GM19463 (cell line): Measurements from ENCODE around the gene THOC1.

ENCODE experiments used
- ATAC-seq: cut with Tn5 transposase; IDR thresholded peaks from one replicate; pipeline ENCODE4 v1.9.1; 2021; ENCODE audit warnings: mild to moderate bottlenecking, moderate library complexity; ENCODE audit not compliant: unreplicated experiment

The THOC1 gene

DNA sequence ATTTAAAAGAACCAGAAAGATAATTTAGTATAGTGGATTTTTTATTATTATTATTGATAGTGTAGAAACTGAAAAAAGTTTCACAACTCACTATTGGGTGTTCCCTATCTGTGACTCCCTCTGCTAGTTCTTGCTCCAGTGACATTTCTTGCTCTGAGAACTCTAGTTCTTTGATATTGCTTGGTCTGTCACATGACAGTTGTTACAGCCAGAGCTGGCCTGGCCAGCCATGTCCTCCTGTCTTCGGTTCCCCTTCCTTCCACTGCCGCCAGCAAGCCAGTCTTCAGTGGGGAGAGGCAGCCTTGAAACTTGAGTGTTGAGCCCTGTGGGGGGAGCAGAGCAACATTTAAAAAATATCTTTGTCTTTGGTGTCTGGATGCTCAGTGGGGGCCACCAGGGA is 7.6 kb upstream of the THOC1 start:
- ATAC-seq: no peak

DNA sequence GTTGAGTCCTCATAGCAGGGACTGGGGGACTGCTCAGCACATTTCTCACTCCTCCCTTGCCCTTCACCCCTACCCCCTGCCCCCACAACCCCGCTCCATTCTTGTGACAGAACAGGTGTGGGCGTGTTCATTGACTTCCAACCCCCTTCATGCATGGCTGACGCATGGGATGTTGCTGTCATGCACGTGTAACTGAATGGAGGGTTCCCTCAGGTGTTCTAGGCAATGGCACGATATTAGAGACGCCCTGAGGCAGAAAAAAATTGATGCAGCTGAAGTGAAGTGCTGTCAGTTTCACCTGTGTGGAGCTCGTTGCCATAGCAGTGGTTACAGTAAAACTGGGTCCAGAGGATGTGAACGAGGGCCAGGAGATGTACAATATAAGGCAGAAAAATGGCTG is 6.5 kb upstream of the THOC1 start:
- ATAC-seq: no peak

DNA sequence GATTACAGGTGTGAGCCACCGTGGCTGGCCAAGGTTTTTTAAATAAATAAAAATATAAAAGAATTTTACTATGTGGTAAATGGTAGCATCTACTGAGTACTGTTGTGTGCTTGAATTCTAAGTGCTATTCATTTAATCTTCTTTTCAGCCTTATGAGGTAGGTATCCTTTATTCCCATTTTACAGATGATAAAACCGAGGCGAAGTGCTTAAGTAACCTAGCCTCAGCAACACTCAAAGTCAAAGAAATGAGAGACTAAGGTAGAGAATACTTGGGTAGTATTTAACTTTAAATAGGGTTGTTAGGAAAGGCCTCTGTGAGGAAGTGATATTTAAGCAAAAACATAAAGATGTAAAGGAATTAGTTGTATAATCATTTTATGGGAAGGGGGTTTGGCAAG is 5.7 kb upstream of the THOC1 start:
- ATAC-seq: no peak

DNA sequence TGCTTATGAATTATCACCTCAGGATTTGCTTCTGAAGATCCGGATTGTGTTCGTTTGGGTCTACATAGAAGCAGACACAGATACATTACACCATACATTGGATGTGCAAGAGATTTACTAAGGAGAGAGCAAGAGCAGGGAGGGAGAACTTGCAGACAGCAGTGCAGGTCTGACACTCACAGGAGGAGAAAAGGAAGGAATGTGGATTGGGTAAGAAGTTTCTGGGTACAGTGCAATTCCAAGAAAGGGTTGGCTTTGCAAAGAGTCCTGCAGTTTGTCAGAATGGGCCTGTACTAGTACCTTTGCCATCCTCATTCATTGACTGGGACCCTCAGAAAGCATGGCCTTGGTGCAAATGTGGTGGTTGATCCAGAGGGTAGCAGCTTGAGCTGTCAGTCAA is 4.8 kb upstream of the THOC1 start:
- no peak for ATAC-seq

DNA sequence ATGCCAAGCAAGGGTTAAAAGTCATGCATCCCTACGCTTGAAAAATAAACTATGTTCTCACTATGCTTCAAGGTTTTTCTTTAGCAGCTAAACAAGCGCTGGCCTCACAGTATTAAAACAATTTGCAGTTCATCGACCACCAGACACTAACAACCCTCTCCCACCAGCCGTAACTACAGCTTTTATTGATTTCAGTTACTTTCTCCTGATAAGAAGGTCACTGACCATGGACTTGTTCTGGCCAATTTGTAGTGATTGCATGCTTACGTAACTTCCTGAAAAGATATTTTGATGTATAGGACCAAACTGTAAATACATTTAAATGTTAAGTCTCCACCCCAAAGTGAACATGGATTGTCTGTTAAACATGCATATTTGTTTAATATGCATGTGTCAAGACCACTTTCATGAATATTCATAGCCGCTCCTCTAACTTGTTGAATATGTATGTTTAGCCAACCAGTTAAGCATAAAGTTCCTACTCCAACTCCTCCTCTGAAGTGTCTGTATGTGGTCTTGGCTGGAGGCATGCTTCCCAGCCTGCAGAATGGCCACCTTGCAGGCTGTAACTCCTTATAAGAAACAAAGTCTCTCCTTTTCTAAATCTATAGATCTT is 1.7 kb upstream of the THOC1 start:
- no peak for ATAC-seq

DNA sequence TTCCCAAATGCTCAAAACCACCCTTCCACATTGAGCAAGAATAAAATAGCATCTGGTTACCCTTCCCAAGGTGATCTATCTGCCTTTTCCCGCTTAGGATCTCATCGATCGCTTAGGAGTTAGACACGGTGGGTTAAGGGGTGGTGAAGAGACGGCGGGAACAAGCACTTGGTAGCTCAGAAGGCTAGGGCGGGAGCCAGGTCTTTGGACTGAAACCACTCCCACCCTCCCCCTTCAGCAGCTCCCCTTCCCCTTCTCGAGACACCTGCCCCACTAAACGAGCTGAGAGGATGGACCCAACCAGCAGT is 513 bp downstream of the THOC1 start:
- ATAC-seq: peak; percentile 28

DNA sequence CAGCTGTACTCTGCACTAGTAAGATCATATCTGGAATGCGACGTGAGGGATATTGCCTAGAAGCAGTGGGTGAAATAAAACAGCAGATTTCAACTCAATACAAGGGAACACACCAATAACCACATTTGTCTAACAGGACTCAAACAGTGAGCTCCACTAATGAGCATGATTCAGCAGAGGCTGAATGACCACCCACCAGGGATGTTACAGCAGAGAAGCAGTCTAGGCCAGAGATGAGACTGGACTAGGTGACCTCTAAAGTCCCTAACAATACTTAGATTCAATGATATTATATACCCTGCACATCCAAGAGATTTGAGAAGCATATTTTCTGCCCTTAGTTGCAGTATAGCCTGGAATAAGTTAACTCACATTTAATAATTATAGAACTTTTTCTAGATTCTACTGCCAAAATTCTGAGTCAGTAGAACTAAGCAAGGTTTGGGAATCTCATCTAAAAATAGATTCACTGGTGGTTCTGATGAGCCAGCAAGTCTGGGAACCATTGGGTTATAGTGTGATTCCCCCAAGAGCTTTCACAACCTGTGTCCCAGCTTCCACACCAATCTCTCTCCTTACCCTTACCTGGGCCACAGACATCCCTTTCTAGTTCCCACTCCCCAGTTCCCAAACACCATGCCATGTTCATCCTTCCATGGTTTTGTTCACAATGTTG is 6.3 kb downstream of the THOC1 start:
- no peak for ATAC-seq

DNA sequence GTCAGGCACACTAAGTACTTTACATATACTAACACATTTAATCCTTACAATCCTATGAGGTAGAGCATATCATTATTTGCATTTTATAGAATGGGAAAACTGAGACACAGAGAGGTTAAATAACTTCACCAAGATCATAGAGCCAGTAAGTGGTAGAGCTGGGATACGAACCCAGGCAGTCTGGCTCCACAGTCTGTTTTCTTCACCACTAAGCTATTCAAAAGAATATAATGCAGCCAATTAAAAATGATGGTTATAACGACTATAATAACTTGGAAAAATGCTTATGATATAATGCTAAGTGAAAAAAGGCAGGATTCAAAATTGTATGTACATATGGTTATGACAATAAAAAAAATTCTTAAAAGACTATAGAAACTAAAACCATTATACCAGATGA is 7.3 kb downstream of the THOC1 start:
- ATAC-seq: no peak

DNA sequence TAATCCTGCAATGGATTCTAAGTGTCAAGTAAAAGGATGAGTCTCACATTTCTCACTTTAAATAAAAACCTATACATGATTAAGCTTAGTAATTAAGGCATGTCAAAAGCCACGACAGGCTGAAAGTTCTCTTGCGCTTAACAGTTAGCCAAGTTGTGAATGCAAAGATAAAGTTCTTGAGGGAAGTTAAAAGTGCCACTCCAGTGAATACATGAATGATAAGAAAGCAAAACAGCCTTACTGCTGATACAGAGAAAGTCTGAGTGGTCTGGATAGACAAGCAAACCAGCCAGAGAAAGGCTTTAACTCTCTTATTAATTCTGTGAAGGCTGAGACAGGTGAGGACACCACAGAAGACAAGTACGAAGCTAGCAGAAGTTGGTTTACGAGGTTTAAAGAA is 12.7 kb downstream of the THOC1 start:
- no peak for ATAC-seq

DNA sequence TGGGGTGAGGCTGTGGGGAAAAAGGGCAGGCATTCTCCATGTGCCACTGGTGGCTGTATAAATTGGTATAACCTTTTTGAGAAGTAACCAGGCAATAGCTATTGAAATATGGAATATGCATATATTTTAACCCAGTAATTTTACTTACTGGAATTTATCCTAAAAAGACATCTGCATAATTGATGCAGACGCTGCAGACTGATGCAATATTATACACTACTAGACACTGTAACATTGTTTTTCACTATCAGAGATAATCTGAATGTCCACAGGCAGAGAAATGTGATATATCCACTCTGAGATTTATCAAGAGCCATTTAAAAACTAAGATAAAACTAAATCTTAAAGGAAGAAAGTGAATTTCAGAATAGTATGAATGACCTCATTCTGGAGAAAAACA is 14.7 kb downstream of the THOC1 start:
- ATAC-seq: no peak

DNA sequence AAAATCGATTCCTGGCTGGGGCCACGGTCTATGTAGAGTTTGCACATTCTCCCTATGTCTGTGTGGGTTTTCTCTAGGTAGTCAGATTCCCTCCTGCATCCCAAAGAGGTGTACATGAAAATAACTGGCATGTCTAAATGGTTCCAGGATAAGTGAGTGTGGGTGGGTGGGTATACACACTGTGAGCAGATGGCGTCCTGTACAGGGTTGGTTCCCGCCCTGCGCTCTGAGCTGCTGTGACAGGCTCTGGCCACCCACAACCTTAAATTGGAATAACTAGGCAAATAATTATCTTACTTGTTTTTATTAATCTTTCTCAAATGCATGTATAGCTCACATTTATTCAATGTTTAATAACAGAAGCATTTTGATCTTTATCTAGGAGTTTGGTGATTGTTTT is 16.3 kb downstream of the THOC1 start:
- no peak for ATAC-seq

DNA sequence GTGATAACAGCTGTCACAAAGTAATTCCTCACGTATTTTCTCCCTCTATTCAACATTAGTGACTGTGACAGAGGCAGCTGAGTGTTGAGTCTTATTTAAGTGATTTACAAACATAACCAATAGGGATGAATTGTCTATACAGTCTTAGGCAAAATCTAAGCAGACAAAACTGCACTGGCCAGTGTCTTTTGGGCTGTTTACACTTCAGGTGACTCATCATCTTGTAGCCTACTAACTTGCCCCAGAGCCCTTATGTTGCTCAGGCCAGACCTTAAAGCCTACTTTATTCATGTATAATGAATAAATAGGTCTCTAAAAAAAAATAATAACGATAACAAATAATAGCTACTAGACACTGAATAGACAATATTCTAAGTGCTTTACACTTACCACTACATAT is 17.2 kb downstream of the THOC1 start:
- ATAC-seq: no peak

DNA sequence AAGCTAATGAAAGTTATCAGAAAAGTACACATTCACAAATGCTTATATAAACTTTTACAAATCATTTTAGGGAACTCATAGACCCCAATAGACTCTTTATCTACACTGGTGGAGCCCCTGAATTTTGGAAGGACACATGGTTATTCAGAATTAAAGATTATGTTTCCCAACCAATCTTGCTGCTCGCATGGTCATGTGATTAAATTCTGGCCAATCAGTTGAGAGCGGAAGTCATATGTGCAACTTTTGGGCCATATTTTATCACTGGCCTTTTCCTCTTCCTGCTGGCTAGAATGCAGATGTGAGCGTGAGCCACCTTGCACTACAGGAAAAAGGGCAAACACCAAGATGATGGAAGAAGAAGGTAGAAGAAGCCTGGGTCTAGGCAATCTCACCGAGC is 19.8 kb downstream of the THOC1 start:
- ATAC-seq: no peak

DNA sequence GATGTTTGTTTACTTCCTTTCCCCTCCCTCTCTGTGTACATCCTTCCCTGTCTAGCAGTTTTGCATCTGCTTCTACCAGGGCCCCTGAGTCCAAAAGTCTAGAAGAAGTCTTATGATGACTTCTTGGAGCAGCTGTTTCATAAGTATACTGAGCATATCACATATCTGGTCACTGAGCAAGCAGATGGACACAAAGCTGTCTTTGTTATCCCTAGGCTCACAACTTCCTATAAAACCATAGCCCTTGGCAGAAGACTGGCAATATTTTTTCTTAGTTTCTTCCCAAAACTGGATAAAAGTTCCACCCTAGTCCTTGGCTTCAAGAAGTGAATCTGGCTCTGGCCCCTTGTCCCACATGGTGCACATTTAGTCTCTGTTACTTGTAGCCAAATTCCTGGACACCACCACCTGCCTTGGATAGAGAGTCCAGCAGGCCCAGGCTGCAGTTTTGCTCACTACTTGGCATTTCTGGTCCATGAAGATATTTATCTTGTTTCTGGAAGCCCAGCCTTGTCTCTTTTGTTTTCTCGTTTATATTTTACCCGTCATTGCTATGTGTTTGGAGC is 22.5 kb downstream of the THOC1 start:
- no peak for ATAC-seq

DNA sequence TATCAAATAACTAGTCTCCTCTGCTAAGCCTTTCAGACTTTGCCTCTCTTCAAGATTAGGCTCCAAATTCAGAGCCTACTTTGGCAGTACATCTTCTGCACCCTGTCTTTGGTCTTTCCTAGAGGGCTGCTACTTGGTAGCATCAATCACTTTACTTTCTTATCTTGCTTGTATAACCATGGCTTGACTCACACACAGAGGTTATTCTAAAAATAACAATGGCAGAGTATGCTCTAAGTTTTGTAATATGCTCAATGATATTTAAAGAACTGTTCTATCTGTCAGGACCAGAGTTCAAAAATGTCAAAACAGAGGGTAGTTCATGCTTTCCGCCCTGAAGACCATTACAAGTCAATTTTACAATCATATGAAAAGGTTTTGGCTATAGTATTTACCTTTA is 27.7 kb downstream of the THOC1 start:
- no peak for ATAC-seq

DNA sequence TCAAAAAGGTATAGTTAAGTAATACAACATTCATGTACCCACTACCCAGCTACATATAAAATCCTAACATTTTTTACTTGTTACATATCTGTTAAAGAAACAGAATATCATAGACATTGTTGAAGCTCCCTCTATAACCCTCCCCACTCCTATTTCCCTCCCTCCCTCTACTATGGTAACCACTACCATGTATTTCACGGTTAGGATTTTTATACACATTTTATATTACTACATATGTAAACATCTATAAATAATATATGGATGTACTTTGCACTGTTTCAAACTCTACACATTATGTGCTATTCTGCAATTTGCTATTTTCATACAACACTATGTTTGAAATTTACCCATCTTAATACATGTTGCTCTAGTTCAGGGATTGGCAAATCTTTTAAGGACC is 36.3 kb downstream of the THOC1 start:
- ATAC-seq: no peak

DNA sequence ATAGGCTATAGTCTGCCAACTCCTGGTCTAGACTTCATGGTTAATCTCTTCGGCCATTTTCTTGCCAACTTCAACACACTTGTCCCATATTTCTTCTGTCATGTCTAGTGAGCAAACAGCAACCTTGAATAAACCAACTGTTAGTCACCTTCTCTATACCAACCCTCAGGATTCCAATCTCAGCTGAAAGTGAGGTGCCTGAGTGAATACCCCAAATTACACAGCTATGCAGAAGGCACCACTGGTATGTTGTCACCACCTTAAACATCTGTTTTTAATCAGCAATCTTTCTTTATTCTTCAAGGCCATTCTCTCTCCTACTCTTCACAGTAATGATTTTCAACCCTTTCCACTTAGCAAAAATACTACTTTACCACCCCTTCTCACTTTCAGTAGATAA is 39.3 kb downstream of the THOC1 start:
- ATAC-seq: no peak

DNA sequence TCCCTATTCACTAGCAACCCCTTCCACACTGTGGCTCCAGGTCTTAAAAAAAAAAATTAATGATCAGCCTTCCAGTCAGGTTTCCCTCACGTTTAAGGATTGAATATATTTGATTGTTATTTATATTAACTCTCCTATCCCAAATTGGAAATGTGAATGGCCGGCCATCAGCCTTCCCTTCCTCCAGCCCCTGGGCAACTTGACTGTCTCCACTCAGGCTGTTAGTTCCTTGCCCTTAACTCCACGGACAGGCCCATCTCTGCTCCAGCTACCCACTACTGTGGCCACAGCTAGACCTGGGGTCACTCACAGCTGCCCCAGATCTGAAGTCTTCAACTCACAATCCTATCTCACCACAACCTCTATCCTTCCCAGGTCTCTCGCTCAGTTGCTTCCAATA is 39.9 kb downstream of the THOC1 start:
- ATAC-seq: no peak

DNA sequence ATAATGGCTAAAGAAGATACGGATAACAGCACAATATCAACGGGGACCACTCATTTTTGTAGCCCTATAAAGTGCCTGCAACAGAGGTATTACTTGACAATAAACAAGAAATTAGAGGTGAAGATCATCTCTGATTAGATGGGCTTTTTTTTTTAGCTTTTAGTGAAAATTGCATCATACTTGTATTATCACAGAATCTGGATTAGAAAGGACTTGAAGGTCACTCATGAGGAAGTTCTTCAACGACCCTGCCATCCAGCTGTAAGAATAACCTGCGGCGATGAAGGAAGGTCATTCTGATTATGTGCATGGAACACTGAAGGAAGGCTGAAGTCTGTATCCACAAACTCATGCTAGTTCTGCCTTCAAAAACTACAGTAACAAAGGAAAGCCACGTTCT is 40.5 kb downstream of the THOC1 start:
- ATAC-seq: no peak

DNA sequence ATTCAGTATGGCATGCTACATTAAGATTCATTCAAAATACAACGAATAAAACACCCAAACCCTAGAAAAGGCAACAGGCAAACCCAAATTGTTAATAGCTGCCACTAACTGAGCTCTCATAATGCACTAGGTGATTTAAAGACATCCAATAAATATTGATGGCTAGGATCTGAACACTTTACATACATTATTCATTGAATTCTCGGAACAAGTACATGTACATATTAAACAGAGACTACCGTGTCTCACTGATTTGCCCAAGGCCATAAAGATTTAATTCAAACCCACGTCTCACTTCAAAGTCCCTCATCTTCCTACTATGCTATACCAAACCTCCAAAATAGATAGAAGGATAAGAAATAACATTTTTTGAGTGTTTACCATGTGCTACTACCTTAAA is 42.1 kb downstream of the THOC1 start:
- no peak for ATAC-seq

DNA sequence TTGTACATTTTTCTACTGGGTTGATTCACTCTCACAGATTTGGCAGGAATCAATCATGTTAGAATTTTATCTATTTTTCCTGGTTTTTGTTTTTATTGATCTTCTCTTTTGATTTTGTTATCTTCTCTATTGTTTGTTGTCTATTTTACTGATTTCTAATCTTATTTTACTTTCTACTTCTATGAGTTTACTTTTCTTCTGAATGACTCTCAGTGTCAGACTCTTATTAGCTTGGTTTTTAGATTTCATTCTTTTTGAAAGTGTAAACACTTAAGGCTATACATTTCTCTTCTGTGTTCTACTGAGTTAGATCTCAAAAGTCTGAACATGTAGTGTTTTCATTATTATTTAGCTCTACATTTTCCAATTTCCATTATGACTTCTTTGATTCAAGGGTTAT is 47.1 kb downstream of the THOC1 start:
- ATAC-seq: no peak

DNA sequence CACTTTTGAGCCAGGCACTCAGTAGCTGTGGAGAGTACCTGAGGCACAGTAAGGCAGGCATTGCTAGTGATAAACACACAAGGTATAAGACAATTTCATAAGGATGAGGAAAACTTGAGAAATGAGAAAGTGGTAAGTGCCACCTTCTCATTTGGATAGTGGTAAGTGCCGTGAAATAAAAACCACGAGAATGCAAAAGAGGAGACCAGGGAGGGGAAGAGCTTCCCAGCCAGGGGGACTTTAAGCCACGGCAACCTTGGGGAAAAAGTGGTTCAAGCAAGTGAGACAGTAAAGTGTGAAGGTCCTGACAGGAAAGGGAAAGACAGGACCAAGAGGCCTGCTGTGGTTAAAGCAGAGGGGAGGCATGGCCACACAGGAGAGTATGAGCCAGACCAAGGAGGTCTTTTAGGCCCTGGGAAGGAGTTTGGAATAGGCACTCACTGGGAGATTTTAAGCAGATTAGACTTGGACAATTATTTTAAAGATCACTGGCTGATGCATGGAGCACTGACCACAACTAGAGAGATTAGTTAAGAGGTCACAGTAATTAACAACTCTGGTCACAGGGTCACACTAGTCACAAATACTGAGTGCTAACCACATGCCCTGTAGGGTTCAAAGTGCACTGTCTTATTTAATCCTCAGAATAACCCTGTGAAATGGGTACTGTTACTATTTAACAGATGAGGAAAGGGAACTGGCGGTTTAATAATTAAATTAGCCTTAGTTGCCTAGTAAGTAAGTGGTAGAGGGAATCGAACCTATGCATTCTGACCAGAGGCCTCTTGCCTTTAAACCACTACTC is 50.1 kb downstream of the THOC1 start:
- no peak for ATAC-seq
